H1 (cell line): ENCODE data around the gene TSTD2. TPM values are rescaled to one million over a fixed set of nuclear protein-coding genes. Genes with fewer than 3 reads are reported as not detected.

Experiments
- CBX8 ChIP-seq: fragments of 300-800, 300-1000 bp; sonication (generic); IDR thresholded peaks from 2 replicates; pipeline ENCODE4 v1.7.1; 2016; ENCODE audit warnings: low read depth, low read length, borderline replicate concordance
- CHD2 ChIP-seq: IDR thresholded peaks from 2 replicates; pipeline ENCODE4 v1.6.1; 2012; ENCODE audit warnings: low read length, improper control_type of control experiment
- CHD7 ChIP-seq: fragments of 300-600 bp; sonication (generic); IDR thresholded peaks from 2 replicates; pipeline ENCODE4 v1.7.1; 2012; ENCODE audit warnings: low read length, moderate library complexity, mild to moderate bottlenecking, inconsistent platforms; ENCODE audit not compliant: insufficient replicate concordance
- EGR1 ChIP-seq: IDR thresholded peaks from 2 replicates; pipeline ENCODE4 v1.6.1; 2011; ENCODE audit warnings: low read depth, low read length, borderline replicate concordance
- MAFK ChIP-seq: IDR thresholded peaks from 2 replicates; pipeline ENCODE4 v1.6.1; 2012; ENCODE audit warnings: low read depth, mild to moderate bottlenecking, improper control_type of control experiment, low read length
- NANOG ChIP-seq: IDR thresholded peaks from 2 replicates; pipeline ENCODE4 v1.6.1; 2011; ENCODE audit warnings: low read length, low read depth, mild to moderate bottlenecking, inconsistent platforms; ENCODE audit not compliant: insufficient read depth, poor library complexity, severe bottlenecking
- USF2 ChIP-seq: IDR thresholded peaks from 2 replicates; pipeline ENCODE4 v1.6.1; 2011; ENCODE audit warnings: low read length, improper control_type of control experiment
- polyA plus RNA-seq, 7 experiments: library from polyadenylated mRNA; depleted of rRNA in 3 of 7; stranded (reverse) in 5 of 7; unstranded in 2 of 7; fragments of >200 nt in 5 of 7; fragments of 200-250 nt in 2 of 7; gene quantifications; 1 replicate in 5 of 7; 2 replicates in 1 of 7; 4 replicates in 1 of 7; pipeline versions ENCODE4 v1.2.1 to v1.2.3, GENCODE V29; 2011 to 2013; ENCODE audit warnings: missing spikeins in 2 of 7, mixed read lengths in 2 of 7
- total RNA-seq: library from RNA; stranded (reverse); fragmentation: NEBNext Ultra II Directional; extraction: Animal tissue kit (Norgen Biotek cat#: 25700); gene quantifications from 2 replicates; pipeline ENCODE4 v1.2.1, GENCODE V29; 2021

TSTD2 gene
- total and polyA plus RNA-seq, 2 of the 8 experiments (the other 6 are each of a cell fraction or from before 2014, with no cell fraction given): 16.1 to 17.5 TPM

- TF ChIP-seq CHD7: no peak
- no peak for TF ChIP-seq EGR1
- no peak for TF ChIP-seq CHD2
- TF ChIP-seq CBX8: no peak
- no peak for TF ChIP-seq USF2
- no peak for TF ChIP-seq MAFK
- no peak for TF ChIP-seq NANOG
Observed at GRCh38 chr9:97617939-97618416, 15.2 kb downstream of the TSTD2 start (continued).
